SK-N-MC (cell line): ENCODE data around the gene CCDC13.

ENCODE experiments used
- EZH2 ChIP-seq: fragments of 200-600 bp; sonication (generic); IDR thresholded peaks from one replicate; pipeline ENCODE4 v1.6.1; 2017; ENCODE audit warnings: antibody characterized with exemption
- POLR2AphosphoS5 ChIP-seq: IDR thresholded peaks from 2 replicates; pipeline ENCODE4 v1.6.1; 2012; ENCODE audit warnings: mild to moderate bottlenecking, low read depth, low read length, borderline replicate concordance

DNA sequence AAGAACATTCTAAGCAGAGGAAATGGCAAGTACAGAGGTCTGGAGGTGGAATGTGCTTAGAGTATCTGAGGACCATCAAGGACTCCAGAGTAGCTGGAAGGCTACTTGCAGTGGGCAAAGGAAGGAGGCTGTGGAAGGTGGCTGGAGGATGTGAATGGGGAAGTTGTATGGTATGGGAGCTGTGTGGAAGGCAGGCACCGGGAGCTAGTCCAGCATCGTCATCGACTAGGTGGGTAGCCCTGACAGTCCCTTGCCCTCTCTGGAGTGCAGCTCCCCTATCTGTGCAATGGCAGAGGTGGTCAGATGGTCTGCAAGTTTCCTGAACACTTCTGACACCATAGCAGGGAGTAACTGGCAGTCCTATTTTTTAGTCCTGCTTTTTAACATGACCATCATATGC lies 19.3 kb downstream of the CCDC13 start:
- TF ChIP-seq POLR2AphosphoS5, result no peak
- no peak for TF ChIP-seq EZH2
